ENCODE data around the gene FOXD1.

Gene FOXD1

DNA sequence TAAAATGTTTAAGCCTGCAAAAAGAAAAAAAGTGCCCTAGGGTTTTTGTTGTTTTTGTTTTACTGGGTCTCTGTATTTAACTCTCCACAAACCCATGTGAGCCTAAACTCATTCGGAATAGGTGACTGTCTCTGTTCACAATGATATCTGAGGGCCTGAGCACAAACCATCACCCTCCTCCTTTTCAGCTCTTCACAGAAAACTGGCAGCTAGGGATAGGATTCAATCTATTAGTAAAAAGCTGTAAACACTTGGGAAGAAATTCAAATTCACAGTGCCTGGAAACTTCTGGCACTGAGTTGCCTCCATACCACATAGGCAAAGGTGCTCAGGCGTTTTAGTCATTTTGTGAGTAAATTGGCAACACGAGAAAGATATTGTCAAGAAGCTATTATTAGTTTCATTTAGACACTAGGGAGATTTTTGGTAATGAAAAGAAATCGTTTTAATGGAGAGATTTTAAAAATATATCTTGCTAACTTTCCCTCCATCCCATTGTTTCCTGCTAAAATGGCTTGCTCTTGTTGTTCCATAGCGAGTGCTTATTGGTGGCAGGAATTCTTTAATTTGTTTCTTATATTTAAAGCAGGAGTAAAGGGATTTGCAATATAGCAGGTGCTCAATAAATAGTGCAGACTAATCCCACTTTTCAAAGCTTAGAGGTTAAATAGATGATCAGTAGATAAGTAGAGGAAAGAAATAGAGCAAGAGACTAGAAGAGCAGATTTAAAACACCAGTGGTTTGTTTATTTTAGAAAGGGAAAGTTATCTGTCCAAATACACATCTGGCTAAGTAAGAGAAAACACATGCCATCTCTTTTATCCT lies 9.7 kb downstream of the FOXD1 start:
- no peak for DNase-seq

DNA sequence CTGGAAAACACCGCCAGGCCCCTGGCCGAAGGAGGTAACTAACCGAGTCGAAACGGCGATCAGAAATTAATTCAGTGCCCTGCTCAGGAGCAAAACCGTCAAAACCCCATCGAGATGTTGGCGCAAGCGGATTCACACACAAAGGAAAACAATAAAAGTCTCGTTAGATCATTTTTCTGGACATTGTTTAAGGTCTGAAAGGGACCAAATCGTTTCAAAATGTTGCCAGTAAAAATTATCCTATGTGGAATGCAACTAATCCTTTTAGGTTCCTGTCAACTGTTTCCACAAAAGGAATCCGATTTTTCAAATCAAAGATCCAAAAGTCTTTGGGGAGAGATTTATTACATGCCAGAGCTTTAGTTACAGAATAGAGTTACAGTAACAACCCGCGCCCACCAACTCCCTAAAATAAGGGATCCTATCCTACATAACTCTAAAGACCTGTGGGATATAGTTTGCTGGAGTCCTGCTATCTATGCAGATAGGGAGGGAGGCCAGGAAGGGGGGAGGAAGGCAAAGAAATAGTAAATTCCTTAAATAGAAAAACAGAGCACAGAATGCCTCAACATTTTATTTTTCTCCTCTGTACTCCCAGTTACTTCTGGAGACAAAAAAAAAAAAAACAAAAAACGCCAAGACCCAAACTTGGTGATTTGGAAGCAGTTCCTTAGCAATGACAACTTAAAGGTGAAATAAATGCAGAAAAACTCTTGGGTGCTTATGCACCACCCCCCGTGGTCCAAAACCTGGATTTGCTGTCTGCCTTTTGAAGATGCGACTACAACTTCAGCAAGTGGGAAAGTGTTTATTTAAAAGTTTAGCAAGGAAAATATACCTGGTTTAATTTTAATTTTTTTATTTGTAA lies 10.6 kb downstream of the FOXD1 start:
- DNase-seq, result no peak

DNA sequence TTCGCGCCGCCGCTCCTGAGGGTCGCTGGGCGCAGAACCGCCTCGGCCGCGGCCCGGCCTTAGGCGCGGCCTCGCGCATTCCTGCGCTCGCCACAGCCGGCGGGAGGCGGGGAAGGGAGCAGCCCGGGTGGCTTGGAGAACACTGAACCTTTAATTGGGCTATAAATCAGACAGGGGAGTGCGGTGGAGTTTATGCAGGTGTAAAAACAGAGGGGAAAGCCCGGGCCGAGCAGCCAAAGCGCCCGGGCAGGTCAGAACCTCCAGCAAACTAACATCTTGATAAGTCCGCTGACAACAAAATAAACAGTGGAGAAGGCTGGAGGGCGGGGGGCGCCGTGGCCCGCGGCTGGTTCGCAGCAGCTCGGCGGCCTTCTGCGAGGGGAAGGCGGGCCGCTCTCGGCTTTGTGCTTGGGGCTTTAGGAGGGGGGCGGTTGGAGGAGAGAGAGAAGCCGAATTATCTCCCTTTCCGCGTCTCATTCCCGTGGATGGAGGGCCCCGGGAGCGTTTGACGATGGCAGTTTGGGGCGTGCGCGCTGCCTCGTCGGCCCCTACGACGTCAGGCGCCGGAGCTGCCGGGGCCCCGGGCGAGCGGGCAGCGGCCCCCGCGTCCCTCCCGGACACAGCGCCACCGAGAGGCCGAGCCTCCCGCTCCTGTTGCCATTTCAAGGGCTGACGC lies 11.3 kb downstream of the FOXD1 start:
- no peak for DNase-seq

DNA sequence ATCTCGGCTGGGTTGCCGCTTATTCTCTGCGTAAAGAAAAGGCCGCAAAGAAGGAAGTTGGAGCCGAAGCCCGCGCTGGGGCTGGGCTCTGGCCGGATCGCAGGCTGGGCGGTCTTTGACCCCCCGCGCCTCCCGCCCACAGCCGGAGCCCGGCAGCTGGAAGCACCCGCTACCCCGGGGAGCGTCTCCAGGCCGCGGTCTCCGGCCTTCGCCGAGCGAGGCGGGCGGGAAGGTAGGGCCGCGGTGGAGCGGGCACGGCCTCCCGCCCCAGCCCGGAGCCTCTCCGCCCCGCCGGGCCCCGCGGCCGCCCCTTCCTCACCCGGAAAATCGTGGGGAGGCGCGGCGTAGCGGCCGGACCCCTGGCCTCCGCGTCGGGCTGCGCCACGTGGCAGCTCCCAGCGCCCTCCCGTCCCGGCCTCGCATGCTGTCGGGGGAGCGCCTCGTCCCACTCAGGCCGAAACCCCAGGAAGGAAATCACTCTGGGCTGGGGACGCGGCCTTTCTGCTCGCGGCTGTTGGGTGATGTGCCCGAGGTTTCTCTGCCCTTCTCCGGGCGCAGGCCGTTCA lies 12.0 kb downstream of the FOXD1 start:
- DNase-seq, result no peak

DNA sequence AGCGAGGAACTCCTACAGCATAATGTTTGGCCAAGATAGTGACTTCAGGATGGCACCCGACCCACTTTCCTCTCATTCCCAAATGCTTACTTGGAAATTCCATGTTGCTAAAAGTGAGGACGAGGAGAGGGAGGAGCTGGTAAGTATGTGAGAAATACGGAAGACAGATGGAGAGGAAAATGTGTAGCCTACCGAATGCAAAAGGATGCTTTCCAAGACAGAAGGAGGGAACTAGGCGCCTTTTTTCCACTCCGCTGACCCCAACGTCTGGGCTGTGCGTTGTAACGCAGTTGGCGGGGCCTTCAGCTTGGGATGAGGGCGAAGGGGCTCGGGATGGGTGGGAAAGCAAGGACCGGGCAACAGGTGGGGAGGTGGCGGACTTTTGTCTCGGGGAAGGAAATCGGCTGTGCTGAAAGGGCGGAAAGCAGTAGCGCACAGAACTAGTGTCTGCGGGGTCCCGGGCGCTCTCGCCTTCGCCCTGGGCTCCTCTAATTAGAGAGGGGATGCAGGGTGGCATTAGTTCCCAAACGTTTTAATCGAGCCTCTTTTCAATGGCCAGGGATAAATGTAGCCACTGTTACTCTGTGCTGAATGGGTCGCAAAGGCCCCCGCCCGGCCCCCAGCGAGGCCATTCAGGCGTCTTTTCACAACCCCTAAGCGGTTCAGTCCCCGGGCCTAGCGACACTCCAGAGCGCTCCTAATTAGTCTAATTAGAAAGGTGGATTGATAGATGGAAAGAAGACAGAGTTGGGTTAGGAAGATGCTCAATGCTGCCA lies 12.6 kb downstream of the FOXD1 start:
- no peak for DNase-seq

DNA sequence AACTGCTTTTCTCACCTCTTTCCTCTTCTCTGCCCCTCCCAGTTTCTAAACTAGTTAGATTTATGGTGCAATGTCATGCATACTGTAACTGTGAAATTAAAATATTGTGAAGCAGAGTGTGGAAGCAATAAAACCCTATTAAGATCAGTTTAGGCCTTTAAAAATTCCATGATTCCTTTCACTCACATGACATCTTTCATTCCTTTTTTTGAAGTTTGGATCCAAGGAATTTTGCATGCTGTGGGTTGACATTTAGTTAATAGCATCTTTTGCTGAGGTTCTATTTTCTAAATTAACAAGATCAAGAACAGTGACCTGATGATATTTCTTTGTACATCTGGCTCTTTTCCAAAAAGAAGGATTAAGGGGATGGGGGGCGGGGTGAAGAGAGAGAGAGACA lies 13.7 kb downstream of the FOXD1 start:
- no peak for DNase-seq

DNA sequence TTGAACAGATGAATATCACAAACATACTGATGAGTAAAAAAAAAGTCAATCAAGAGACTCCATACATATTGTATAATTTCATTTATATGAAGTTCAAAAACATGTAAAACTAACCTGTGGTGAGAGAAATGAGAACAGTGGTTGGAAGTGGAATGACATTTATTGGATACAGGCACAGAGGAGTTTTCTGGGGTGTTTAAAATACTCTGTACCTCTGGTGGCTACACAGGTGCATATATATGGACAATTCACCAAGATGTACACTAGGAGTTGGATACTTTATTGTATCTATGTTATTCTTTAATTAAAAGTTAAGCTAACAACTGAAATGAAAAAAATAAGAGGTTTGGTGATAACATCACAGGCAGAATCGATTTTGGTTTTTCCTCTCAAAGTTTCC lies 14.1 kb downstream of the FOXD1 start:
- DNase-seq, result no peak

DNA sequence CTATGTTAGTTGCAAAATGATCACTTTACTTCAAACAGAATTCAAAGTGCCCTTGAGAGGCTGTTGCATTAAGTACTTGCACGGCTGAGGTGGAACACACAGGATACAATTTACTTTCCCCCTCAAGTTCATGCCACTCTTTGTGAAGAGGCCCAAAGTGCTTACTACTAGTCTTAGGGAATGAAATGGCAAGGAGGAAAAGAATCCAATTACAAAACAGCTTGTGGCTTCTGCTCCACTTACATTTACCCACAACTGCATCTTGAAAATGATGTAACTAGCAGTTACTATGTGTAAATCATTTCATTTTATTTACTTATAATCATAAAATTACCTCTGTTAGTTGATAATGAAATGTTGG lies 14.6 kb downstream of the FOXD1 start:
- no peak for DNase-seq

DNA sequence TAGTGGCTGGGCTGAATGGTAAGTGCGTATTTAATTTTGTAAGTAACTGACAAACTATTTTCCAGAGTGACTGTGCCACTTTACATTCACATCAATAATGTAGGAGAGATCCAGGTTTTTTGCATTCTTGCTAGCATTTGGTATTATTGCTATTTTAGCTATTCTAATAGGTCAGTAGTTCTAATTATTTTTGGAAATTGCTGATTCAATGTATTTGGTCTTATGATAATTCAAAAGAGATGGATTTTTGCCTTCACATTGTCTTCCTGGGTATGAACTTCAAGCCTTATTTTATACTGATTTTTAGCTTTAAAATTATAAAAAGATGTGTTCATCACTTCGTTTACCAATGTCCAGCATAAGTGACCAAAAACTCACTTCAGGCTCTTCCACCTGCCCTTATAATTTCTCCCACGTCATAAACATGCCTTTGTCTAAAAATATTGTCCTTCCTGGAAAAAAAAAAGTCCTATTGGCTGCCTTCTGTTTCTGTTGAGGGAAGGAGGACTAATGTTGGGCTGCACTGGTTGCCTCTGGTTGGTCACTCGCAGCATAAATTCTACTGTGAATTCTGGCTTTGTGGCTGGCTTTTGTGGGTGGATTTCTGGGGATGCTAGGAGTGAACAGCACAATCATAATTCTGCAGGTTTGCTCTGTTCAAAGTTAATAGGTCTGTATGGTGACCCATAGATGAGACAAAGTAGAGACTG lies 15.2 kb downstream of the FOXD1 start:
- no peak for DNase-seq

DNA sequence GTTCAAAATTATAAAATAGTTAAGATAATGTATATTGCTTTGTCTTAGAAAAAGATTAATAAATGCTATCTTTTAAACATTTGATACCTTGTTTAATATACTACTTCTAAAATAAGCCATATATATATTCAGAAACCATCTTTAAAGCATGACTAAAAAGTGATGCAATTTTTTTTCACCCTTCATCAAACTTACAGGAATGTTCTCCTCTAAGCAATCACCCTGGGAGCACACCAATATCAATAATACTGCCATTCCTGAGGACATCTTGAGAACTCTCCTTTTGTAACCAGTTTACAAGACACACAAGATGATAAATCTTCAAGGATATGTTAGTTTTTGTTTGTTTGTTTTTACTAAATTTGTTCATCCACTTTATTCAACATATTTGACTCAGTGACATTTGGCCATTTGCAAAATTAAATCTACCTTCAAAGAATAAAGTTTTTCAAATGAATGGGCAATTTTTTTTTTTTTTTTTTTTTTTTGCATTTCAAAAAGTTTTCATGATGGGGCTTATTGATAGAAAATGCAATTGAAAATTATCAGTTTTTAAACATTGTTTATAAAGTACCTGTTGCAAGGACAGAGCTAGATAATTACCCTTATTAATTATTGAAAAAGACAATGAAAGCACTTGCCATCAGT lies 17.2 kb downstream of the FOXD1 start:
- no peak for DNase-seq

DNA sequence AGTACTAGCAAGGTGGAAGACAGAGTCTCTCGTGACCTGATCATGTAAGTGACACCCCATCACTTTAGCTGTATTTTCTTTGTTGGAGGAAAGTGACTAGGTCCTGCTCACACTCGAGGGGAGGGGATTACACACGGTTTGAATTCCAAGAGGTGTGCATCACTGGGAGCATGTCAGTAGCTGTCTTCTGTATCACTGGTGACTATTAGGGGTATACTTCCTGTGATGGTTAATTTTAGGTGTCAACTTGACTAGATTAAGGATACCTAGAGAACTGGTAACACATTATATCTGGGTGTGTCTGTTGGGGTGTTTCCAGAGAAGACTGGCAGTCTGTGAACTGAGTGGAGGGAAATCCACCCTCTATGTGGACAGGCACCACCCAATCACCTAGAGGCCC lies 22.5 kb downstream of the FOXD1 start:
- no peak for DNase-seq

DNA sequence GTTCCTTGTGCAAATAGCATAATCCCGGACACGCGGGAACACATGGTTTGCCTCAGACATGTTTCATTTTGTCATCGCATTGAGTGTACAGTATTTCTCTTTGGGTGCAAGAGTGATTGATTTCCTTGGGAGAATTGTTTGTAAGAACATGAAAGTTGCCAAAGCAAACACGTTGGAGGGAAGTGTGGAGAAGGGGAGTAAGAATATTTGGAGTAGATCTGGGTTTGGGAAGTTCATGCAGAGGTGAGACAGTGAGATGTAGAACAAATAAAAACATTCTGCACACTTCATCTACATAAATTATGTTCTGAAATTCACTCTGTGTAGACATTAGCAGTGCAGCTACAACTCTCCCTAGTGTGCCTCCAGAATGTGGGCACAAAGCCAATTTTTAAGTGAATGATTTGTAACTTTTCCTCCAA lies 24.0 kb downstream of the FOXD1 start:
- DNase-seq, result no peak

DNA sequence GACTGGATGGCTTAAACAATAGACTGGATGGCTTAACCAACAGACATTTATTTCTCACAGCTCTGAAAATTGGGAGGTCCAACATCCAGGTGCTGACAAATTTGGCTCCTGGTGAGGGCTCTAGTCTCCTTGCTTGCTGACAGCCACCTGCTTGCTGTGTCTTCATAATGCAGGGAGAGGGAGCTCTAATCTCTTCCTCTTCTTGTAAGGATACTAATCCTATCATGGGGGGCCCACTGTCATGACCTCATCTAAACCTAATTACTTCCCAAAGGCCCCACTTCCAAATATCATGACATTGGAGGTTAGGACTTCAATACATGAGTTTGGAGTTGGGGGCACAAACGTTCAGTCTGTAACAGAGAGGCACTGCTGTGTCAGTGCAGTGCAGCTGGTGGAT lies 26.4 kb downstream of the FOXD1 start:
- no peak for DNase-seq

DNA sequence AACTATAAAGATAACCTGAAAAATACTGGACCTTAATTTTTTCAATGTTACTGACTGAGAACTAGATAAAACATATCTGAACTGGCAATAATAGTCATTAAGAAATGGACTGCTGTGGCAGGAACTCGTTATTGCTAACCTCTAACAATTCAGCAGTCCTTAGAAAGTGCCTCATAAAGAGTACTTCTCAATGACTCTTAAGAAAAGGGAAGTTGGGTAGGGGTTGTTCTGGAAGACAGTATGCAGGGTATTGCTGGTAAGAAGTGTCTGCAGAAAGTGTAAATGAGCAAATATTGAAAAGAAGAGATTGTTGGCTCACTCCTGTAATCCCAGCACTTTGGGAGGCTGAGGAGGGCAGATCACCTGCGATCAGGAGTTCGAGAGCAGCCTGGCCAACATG lies 27.9 kb downstream of the FOXD1 start:
- DNase-seq, result no peak

DNA sequence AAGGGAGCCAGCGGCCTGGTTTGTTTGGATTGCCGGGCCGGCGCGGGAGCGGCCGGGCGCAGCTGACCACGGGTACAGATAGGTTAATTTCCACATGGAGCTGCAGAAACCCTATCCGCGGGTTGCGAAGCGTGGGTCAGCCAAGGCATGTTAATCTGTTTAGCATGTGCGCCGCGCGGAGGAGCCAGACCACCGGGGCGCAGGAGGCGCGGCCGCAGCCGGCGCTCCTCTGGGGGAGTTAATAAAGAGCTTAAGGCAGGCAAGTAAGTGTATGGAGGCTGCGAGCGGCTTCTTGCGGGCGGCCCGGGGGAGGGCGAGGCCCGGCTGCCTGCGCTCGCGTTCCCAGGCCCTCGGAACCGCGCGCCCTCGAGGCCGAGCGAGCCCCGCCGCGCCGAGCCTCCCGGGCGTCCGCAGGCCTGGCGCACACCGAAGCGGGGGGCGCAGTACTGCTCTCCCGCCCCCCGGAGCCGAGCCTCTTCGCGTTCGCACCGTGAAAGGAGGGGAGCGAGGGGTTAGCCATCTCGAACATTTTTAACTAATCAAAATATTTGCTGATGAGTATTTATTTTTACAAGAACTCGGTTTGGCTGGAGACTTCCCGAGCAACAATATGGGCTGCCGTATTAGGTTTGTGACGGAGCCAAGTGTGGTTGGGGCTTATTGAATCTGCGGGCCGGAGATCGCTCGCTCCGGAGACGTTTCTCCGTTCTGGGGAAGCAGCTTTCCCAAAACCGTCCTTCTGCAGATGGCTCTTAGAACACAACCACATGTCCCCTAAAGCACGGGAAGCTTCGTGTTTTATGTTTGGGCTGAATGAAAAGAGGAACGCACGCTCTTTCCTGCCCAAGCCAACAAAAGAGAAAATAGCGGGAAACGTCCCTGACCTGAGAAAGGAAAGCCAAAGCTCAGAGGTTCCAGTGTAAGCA lies 28.8 kb downstream of the FOXD1 start:
- no peak for DNase-seq

DNA sequence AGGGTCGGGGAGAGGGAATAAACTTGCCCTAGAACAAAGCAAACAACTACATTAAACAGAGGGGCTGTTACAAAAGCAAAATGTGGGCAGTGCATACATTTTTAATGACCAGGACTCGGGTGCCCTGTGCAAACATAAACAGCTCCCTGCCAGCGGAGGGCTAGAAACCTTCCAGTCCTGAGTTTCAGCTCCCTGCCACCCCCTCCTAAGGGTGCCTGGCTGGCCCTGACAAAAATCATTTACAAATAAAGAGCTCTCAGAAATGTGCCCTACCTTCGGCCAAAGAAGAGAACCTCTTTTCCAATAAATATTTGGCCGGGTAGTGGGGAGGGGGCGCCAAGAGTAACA lies 29.5 kb downstream of the FOXD1 start:
- DNase-seq, result no peak

DNA sequence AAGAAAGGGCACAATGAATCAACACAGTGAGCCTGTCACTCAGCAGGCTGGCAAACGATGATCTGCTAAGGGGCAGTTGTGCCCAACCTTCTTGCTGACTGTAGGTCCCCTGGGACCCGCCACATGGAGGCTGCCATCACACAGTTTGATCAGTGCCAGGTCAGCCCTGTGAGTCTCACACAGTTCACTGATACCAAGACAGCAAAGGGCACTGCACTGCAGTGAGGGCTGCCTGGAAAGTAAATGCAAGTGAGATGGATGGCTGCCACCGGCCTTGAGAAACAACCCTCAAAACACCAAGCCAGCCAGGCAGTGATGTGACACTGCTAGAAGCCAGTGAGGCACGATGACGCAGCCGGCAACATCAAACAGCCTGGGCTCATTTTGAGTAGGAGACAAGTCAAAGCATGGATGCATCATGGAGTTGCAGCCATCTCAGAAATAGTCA lies 30.3 kb downstream of the FOXD1 start:
- no peak for DNase-seq

DNA sequence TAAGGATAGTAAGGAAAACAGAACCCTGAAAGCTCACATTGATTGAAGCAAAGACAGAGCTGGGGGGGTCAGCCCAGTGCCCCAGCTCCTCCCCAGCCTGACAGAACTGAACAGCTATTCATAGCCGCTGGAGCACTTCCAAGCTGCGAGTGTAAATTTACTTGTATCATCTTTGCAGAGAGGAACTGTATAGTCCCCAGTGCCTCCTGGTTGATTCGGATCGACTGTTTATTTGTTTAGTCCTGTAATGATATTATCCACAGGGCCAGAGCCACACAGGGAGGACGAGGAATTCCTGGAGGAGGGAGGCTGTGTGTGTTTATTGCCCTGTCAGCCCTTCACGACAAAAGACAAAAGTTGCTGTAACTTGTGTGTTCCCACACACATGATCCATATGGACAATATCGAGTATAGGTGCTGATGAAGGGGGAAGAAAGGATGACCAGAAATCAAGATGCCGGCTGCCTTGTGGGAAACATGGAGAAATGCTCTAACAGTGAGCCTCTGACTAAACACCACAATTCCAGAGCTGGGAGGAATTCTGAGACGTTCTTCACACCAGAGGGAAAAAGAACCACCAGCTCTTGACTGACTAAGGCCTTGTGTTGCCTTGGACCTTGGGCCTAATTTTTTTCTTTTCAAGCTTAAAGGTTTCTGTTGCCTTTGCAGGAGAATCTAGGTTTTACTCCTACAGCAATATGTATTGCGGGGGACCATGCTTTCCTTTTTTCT lies 31.1 kb downstream of the FOXD1 start:
- no peak for DNase-seq

DNA sequence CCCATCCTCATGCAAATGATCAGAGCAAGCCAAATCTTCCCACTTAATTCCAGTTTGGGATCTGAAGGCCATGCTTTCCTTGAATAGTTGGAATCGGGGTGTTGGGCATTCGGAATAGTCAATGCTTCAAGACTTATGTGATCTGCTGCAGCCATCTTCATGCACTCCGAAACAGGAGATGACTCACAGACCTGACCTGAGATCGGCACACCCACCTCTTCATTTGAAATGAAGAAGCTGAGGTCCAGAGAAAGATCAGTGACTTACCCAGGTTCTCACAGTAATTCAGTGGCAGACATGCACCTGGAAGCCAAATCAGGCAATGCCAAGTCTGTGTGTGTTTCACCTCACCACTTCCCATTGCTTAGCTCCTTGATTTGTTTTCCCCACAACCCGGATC lies 33.0 kb downstream of the FOXD1 start:
- no peak for DNase-seq

DNA sequence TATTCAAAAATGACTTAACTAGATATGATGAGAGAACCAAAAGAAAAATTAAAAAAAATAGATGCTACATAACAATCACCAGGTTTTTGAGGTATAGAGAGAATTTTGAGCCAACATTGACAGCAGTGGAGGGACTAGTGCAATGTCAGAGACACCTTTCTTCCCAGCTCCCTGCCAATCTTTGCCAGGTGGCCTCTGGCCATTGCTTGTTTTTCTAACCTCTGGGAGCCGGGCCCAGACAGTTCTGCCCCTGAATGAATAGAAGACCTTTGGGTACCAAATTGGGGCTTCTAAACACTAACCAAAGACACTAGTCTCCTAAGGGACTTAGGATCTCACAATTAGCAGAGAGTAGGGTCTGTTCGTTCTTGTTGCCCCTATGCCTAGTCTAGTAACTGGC lies 33.4 kb downstream of the FOXD1 start:
- no peak for DNase-seq

Measured in midbrain (tissue), 1 donor.